WTC11 (cell line): ENCODE data around the gene MBOAT1.

Experiments used
- FOXK1 ChIP-seq: sonication (generic); formaldehyde crosslinking; IDR thresholded peaks from 2 replicates; pipeline ENCODE4 v1.8.0; 2022; ENCODE audit warnings: mild to moderate bottlenecking, moderate library complexity, missing genetic modification reagents
- FOXP1 ChIP-seq: sonication (generic); formaldehyde crosslinking; IDR thresholded peaks from 2 replicates; pipeline ENCODE4 v1.8.0; 2022; ENCODE audit warnings: missing genetic modification reagents, mild to moderate bottlenecking, moderate library complexity, borderline replicate concordance
- GTF2I ChIP-seq: fragments of 250-450 bp; sonication (Bioruptor Pico); conservative IDR thresholded peaks from 2 replicates; pipeline ENCODE4 v1.4.0; 2021; ENCODE audit warnings: mild to moderate bottlenecking
- MAX ChIP-seq: sonication (generic); formaldehyde crosslinking; IDR thresholded peaks from 2 replicates; pipeline ENCODE4 v1.8.0; 2022; ENCODE audit warnings: mild to moderate bottlenecking, missing genetic modification reagents
- NR3C1 ChIP-seq: sonication (generic); formaldehyde crosslinking; conservative IDR thresholded peaks from 2 replicates; pipeline ENCODE4 v1.8.1; 2023; ENCODE audit warnings: low read depth, mild to moderate bottlenecking, missing genetic modification reagents
- TF ChIP-seq, protein P1 (sequence below): fragments of 200-600 bp; IDR thresholded peaks from 2 replicates; pipeline ENCODE4 v1.8.0; 2022; ENCODE audit warnings: antibody characterized with exemption

- TF ChIP-seq FOXK1, result no peak
- TF ChIP-seq, protein P1, sequence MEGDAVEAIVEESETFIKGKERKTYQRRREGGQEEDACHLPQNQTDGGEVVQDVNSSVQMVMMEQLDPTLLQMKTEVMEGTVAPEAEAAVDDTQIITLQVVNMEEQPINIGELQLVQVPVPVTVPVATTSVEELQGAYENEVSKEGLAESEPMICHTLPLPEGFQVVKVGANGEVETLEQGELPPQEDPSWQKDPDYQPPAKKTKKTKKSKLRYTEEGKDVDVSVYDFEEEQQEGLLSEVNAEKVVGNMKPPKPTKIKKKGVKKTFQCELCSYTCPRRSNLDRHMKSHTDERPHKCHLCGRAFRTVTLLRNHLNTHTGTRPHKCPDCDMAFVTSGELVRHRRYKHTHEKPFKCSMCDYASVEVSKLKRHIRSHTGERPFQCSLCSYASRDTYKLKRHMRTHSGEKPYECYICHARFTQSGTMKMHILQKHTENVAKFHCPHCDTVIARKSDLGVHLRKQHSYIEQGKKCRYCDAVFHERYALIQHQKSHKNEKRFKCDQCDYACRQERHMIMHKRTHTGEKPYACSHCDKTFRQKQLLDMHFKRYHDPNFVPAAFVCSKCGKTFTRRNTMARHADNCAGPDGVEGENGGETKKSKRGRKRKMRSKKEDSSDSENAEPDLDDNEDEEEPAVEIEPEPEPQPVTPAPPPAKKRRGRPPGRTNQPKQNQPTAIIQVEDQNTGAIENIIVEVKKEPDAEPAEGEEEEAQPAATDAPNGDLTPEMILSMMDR, result no peak
- TF ChIP-seq GTF2I (CRISPR knock-in tag), result no peak
- TF ChIP-seq MAX, result no peak
- TF ChIP-seq FOXP1 (CRISPR knock-in tag), result no peak
- TF ChIP-seq NR3C1 (CRISPR knock-in tag), result no peak
Observed at GRCh38 chr6:20253021-20253420, 40.8 kb upstream of the MBOAT1 start.
